ENCODE data around the gene CRIM1. TPM values are rescaled to one million over a fixed set of nuclear protein-coding genes. Genes with fewer than 3 reads are reported as not detected.

Gene CRIM1
- total and polyA plus RNA-seq, 2 of the 8 experiments (the other 6 are each of a cell fraction or from before 2014, with no cell fraction given) = 9.4 to 28.4 TPM

DNA sequence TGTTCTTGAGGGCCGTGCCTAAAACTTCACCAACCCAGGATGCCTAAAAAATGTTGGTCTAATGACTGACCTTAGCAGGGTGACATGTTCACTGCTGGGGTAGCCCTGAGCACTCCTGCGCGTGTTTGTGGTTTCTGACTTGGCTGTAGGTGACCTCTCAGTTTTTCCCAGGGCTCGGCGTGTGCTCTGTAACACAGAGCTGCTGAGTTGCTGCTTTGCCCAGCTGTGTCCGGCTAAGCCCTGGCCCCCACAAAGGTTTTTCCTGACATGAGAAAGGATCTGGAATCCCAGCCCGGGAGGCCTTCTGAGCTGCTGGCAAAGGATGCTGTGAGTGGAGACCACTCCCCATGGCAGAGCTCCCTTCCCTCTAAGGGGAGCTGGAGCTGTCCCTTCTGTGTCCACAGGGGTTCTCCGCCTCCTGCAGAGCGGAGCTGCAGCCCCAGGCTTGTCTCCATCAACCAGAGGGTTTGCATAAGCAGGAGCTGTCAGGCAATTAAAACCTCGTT is 52.7 kb downstream of the CRIM1 start:
- Histone ChIP-seq H3K4ac (replicated peaks; ENCODE audit: insufficient read length, low read depth, low read length) (no peak overlapping the region), H3K23ac (ENCODE audit: insufficient read length) (no peak overlapping the region), H3K18ac (ENCODE audit: extremely low read depth, low read length) (no peak overlapping the region), H2AFZ (ENCODE audit: low read length) (no peak overlapping the region), H3K56ac (replicated peaks; ENCODE audit: insufficient read length, low read depth, low read length) (no peak overlapping the region), H4K20me1 (replicated peaks in 1 of 2; ENCODE audit: control insufficient read depth in 1 of 2, insufficient read depth in 2 of 2, low read length in 2 of 2) (peaks cover 0 to 2% of the 10 kb centered on the region in 2 experiments), H2BK12ac (ENCODE audit: low read depth, low read length) (no peak overlapping the region), H3K36me3 (ENCODE audit: control insufficient read depth in 2 of 4, insufficient read depth in 4 of 4, low read length in 3 of 4) (no peaks in the 10 kb centered on the region), H2AK5ac (ENCODE audit: low read depth, low read length) (0 out of 2 replicates have a peak overlapping the region, but pooled peaks have one; percentile 25), H2BK15ac (ENCODE audit: low read length) (no peak overlapping the region), H3K4me1 (replicated peaks in 1 of 4; ENCODE audit: control insufficient read depth in 3 of 4, insufficient read depth in 4 of 4, low read length in 3 of 4) (peaks cover 4 to 28% (median 10%) of the 10 kb centered on the region in 4 experiments; a peak in 6 of 7 replicates), H3K27ac (ENCODE audit: low read depth, low read length) (peak overlapping the region; percentile 28; the same call in 1 of the 2 replicates), H3K9ac (replicated peaks in 1 of 4; ENCODE audit: extremely low read depth in 1 of 4, low read depth in 3 of 4, low read length in 3 of 4) (no peak overlapping the region), H4K5ac (ENCODE audit: insufficient read length, low read depth, low read length) (no peak overlapping the region), H2BK20ac (ENCODE audit: low read length) (no peak overlapping the region), H3K14ac (ENCODE audit: insufficient read length) (no peak overlapping the region), H3K4me3 (ENCODE audit: extremely low read depth in 1 of 4, insufficient read depth in 2 of 4, low read depth in 3 of 4, low read length in 4 of 4) (no peak overlapping the region), H3K79me2 (ENCODE audit: control insufficient read depth in 1 of 2, insufficient read depth in 2 of 2, low read length in 2 of 2) (peaks cover 0 to 93% of the 10 kb centered on the region in 2 experiments; a peak in 3 of 4 replicates), H3K4me2 (ENCODE audit: insufficient read depth in 1 of 2, low read depth in 2 of 2, low read length in 2 of 2) (peak overlapping the region; percentile 9 to 18; a peak in 3 of 4 replicates), H2BK5ac (ENCODE audit: low read depth, low read length) (no peak overlapping the region), H2BK120ac (replicated peaks; ENCODE audit: low read depth, low read length) (no peak overlapping the region), H3K23me2 (ENCODE audit: low read depth, low read length) (no peaks in the 10 kb centered on the region), H3K27me3 (replicated peaks in 1 of 4; ENCODE audit: control insufficient read depth in 3 of 4, extremely low read depth in 1 of 4, insufficient read depth in 3 of 4, low read length in 3 of 4) (no peaks in the 10 kb centered on the region), H3K79me1 (ENCODE audit: low read depth, low read length) (peaks cover 3% of the 10 kb centered on the region; the same call in 1 of the 2 replicates), H4K91ac (replicated peaks; ENCODE audit: insufficient read length, low read length) (no peak overlapping the region), H3K9me3 (ENCODE audit: insufficient read depth in 2 of 2, low read depth in 1 of 2, low read length in 1 of 2) (no peaks in the 10 kb centered on the region), H4K8ac (ENCODE audit: extremely low read depth, insufficient read depth, low read length) (no peak overlapping the region; the same call in 1 of the 2 replicates)
- FAIRE-seq = no peak
- TF ChIP-seq ASH2L (IDR thresholded peaks at IDR 0.05; ENCODE audit: low read length) (no peak), HDAC2 (IDR thresholded peaks at IDR 0.05; ENCODE audit: borderline replicate concordance in 1 of 2, low read depth in 2 of 2, low read length in 2 of 2) (no peak), CBX5 (IDR thresholded peaks at IDR 0.05; ENCODE audit: low read depth, low read length) (no peak), TEAD4 (IDR thresholded peaks at IDR 0.05; ENCODE audit: low read depth, low read length) (no peak), RAD21 (IDR thresholded peaks at IDR 0.05 in 1 of 2, conservative IDR thresholded peaks at IDR 0.05 in 1 of 2; ENCODE audit: low read depth in 2 of 2, low read length in 2 of 2) (0 out of 4 replicates have a peak, but pooled peaks of 1 of the 2 experiments have one; percentile 3), GTF2F1 (IDR thresholded peaks at IDR 0.05; ENCODE audit: borderline replicate concordance, low read depth, low read length) (no peak), SUZ12 (IDR thresholded peaks at IDR 0.05; ENCODE audit: low read length) (no peak)
- TF ChIP-seq, protein P1, sequence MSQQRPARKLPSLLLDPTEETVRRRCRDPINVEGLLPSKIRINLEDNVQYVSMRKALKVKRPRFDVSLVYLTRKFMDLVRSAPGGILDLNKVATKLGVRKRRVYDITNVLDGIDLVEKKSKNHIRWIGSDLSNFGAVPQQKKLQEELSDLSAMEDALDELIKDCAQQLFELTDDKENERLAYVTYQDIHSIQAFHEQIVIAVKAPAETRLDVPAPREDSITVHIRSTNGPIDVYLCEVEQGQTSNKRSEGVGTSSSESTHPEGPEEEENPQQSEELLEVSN (IDR thresholded peaks at IDR 0.05) = no peak
- ChIA-PET CTCF (ENCODE audit: partially characterized antibody) (interaction anchor here (0.8 to 1.5 kb wide), 9 partner anchors 9 to 296 kb away, joined by 3 to 9 read pairs (median 4); no protein-coding TSS in a partner anchor), POLR2A (ENCODE audit: partially characterized antibody) (interaction anchor here (1.2 to 1.9 kb wide), 4 partner anchors 12 to 52 kb away, joined by 5 to 9 read pairs (median 6); partner anchors contain the start of gene CRIM1)
- 61% methylated on average over 10 of the region's 10 CpGs; no CpG with 5 or more reads in 1 of the 2 experiments for WGBS, 2 experiments (ENCODE audit: extremely low coverage in 1 of 2, insufficient coverage in 1 of 2, insufficient read length in 1 of 2, insufficient replicate concordance in 2 of 2, low coverage in 1 of 2, low lambda C conversion rate in 2 of 2, missing lambda C conversion rate in 1 of 2)
- peak; percentile 17 to 59 for DNase-seq (ENCODE audit: low read depth in 1 of 2, low spot score in 2 of 2)
